HG03469 (cell line): ENCODE results near the gene INO80E.
"Not testable (repeated sequence)": the region's sequence is repeated elsewhere in the genome, so short reads cannot be mapped to it uniquely, and the experiment has no call there.

Experiments used
- ATAC-seq: cut with Tn5 transposase; IDR thresholded peaks from one replicate; pipeline ENCODE4 v1.9.1; 2021; ENCODE audit warnings: mild to moderate bottlenecking, moderate library complexity, moderate number of reproducible peaks; ENCODE audit not compliant: unreplicated experiment

Gene INO80E

DNA sequence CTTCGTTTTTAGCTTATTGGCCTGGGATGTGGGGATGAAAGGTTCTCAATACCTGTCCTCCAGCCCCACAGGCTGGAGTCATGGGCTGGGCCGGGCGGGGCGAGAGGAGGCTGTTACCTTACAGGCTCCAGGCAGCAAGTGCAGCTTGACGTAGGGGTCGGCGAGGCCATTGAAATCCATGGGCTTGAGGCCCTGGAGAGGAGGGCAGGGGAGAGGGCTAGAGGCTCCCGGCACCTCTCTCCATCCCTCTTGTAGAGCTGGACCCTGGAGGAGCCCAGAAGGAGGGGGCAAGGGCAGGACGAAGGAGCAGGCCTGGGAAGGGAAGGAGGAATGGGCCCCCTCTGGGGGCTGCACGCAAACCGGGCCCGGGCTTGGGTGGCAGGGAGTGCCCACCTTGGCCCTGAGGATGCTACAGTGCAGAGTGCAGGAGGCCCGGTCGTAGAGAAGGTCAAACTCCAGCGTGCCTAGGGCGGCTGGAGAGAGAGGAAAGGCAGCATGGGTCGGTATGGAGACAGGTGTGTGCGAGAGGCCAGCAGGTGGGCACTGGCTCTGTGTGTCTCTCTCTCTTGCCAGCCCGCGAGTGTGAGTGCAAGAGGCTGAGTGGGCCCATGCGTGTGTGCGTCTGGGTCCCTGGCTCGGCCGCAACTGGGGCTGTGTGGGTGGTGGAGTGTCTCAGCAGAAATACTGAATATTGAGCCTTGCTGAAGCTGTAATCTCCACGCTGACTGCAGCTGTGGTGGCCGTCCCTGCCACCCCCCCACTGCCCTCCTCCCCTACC is 13.2 kb downstream of the INO80E start:
- no peak for ATAC-seq

DNA sequence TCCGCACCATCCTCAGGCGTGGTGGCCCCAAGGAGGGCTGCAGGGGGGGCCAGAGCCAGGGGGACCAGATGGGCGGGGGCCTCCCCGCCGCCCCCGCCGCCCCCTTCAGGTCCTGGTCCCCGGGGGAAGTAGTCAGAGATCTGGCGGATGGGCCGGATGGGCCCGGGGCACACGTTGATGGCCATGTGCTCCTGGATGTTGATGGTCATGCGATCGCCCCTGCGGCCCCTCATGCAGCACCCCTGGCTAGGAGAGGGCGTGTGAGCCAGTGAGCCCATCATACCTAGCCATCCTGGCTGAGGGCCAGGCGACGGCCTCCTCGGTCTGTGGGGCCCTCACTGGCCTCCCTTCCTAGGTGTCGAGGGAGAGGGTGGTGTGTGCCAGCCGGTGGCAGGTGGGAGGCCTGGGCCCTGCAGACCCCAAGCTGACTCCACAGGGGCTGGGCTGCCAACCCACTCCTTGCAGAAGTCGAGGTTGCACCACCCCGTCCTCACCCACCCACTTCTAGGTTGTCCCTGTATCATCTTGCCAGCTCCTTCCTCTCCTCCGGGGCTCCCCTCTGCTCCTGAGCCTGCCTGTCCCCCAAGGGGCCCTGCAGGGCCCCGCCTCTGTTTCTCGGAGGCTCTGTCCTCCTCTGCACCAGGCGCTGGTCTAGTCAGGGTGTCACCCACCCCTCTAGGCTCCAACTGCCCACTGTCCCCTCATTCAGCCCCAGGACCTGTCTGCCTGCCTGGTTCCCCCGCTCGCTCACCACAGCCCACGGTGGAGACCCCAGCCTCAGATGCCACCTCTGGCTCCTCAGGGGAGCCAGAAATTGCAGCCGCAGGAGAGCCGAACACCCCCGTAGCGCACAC is 14.2 kb downstream of the INO80E start:
- ATAC-seq, result no peak

GRCh38 chr16:30010844-30011713 is 15.0 kb downstream of the INO80E start, which contains the start of gene DOC2A:
DOC2A (minus strand) TSS chr16:30011027; CDS start chr16:30010222, 805 bp downstream.
- no peak for ATAC-seq

- no peak for ATAC-seq
Measured at GRCh38 chr16:30011714-30012504, 15.9 kb downstream of the INO80E start.

GRCh38 chr16:30012598-30012997 is 16.6 kb downstream of the INO80E start:
- not testable (repeated sequence) for ATAC-seq

GRCh38 chr16:30015450-30015849 is 19.4 kb downstream of the INO80E start:
- ATAC-seq, result not testable (repeated sequence)

GRCh38 chr16:30016555-30017276 is 20.7 kb downstream of the INO80E start:
- no peak for ATAC-seq

DNA sequence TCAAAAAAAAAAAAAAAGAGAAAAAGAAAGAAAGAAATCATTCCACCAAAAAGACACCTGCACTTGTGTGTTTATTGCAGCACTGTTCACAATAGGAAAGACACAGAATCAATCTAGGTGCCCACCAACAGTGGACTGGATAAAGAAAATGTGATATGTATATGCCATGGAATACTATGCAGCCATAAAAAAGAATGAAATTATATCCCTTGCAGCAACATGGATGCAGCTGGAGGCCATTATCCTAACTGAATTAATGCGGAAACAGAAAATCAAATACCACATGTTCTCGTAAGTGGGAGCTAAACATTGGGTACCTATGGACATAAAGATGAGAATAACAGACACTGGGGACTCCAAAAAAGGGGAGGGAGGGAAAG is 21.2 kb downstream of the INO80E start:
- ATAC-seq, result no peak

GRCh38 chr16:30017937-30018336 is 21.9 kb downstream of the INO80E start:
- not testable (repeated sequence) for ATAC-seq

- no peak for ATAC-seq
Measured at GRCh38 chr16:30018731-30019158, 22.7 kb downstream of the INO80E start.

DNA sequence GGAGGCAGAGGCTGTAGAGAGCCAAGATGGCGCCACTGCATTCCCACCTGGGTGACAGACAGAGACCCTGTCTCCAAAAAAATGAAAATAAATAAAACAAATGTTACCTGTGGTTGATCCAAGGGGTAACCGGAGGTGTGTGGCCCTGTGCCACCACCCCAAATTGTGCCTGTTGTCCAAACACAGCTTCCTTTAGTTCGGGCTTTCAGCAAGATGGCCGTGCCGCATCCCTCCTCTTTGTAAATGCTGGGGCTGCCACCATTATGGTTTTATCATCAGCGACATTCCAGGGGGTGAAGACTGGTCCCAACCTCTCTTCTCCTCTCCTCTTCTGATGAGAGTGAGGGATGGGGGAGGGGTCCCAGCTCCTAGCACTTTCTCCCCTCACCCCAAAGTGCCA is 26.8 kb downstream of the INO80E start, which contains the start of gene C16orf92:
TSS of gene C16orf92 (plus strand) at position 312 of the 400 bp plus-strand sequence. CDS start 143 bp downstream, outside the sequence.
- no peak for ATAC-seq

- no peak for ATAC-seq
Measured at GRCh38 chr16:30023586-30023985, 27.5 kb downstream of the INO80E start.

GRCh38 chr16:30024451-30024850 is 28.4 kb downstream of the INO80E start:
- ATAC-seq, result no peak

DNA sequence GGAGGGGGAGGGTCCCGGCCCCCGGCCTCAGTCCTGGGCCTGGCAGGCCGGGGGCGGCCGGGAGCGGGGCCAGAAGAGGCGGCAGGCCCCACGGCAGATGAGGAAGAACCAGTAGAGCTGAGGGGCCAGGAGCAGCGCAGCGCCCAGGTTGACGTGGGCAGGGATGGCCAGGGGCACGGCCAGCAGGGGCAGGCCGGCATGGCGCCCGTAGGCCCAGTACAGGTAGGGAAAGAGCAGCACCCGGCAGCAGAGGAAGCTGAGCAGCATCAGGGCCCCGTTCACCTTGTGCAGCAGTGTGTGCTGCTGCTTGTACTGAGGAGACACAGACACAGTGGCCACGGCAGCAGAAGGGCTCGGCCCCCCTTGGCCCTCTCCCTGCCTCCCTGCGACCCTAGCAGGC is 29.1 kb downstream of the INO80E start:
- ATAC-seq, result no peak

GRCh38 chr16:30025574-30025973 is 29.5 kb downstream of the INO80E start:
- ATAC-seq, result no peak

DNA sequence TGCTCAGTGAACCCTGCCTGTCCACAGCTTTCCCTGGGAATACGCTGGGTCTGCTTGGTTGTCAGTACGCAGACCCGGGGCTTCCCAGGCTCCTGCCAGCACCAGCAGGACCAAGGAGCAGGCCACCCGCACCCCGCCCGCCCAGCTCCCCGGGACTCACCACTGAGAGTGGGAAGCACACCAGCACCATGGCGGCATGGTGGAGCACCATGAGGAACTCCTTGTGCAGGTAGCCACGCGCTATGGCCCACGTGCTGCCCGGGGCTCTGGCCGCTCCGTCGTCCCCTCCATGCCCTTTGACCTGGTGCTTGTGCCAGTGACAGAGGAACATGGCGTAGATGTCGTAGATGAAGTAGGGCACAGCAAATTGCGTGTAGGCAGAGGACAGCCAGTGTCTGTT is 30.4 kb downstream of the INO80E start:
- ATAC-seq, result no peak

GRCh38 chr16:30027588-30028437 is 31.8 kb downstream of the INO80E start:
- ATAC-seq, result no peak

DNA sequence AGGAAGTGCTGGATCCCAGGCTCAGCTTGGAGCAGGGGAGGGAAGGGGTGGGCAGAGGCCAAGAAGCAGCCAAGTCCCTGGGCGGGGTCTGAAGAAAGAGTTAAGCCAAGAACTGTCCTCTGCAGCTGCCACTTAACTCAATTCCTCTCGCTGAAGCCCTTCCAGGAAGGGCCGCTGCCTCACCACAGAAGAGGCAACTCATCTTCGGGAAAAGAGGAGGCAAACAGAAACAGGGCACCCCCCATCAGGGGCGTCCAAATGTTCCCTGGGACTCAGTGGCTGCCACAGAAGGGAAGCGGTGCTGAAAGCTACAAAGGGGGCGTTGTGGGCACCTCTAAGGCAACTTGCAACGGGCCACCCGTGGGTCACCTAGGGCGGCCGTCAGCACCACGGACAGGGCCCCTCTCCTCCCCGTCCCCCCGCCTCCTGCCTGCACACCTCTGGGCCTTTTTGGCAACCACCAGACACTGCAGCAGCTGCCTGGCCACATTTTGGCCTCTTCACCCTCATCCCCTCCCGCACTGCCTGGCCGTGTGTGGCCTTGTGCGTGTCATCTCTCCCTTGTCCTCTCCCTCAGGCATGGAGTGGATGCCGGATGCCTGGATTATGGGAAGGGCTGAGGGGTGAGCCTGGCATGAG is 32.5 kb downstream of the INO80E start:
- ATAC-seq, result no peak
